Liver (tissue), 9 donors: ENCODE data around the gene ZNF80. TPM values are rescaled to one million over a fixed set of nuclear protein-coding genes. Genes with fewer than 3 reads are reported as not detected.

ENCODE experiments used
- DNase-seq: peaks from one replicate; pipeline ENCODE4 v3.0.0-alpha.2; 2017; ENCODE audit warnings: low spot score
- H3K27ac ChIP-seq, 2 donors: one replicate each; pipeline ENCODE4 v1.7.0; 2013; ENCODE audit warnings: inconsistent platforms in 2 of 2, low read length in 2 of 2, control low read depth in 1 of 2, low read depth in 1 of 2, mild to moderate bottlenecking in 1 of 2
- H3K27me3 ChIP-seq, 4 donors: one replicate each; pipeline versions ENCODE4 v1.6.1 to v1.7.0; 2013; ENCODE audit warnings: low read length in 3 of 4, inconsistent platforms in 1 of 4, mild to moderate bottlenecking in 1 of 4, moderate library complexity in 1 of 4; ENCODE audit not compliant: control insufficient read depth in 4 of 4, insufficient read depth in 4 of 4
- H3K36me3 ChIP-seq, 4 donors: one replicate each; pipeline versions ENCODE4 v1.6.1 to v1.7.0; 2013; ENCODE audit warnings: low read length in 3 of 4, mild to moderate bottlenecking in 3 of 4, low read depth in 1 of 4, moderate library complexity in 1 of 4; ENCODE audit not compliant: control insufficient read depth in 4 of 4, insufficient read depth in 3 of 4
- H3K4me1 ChIP-seq, 4 donors: one replicate each; pipeline versions ENCODE4 v1.6.1 to v1.7.0; 2013; ENCODE audit warnings: low read length in 3 of 4, mild to moderate bottlenecking in 3 of 4, moderate library complexity in 1 of 4; ENCODE audit not compliant: control insufficient read depth in 4 of 4, insufficient read depth in 4 of 4
- H3K4me3 ChIP-seq, 3 donors: one replicate each; pipeline versions ENCODE4 v1.6.1 to v1.7.0; 2013; ENCODE audit warnings: low read length in 3 of 3, control low read depth in 1 of 3, low read depth in 1 of 3, mild to moderate bottlenecking in 1 of 3
- H3K9ac ChIP-seq, 2 donors: one replicate each; pipeline ENCODE4 v1.7.0; 2013; ENCODE audit warnings: low read length in 2 of 2, mild to moderate bottlenecking in 2 of 2, moderate library complexity in 2 of 2, control low read depth in 1 of 2, low read depth in 1 of 2
- H3K9me3 ChIP-seq, 4 donors: one replicate each; pipeline versions ENCODE4 v1.6.1 to v1.7.0; 2013; ENCODE audit warnings: low read length in 3 of 4; ENCODE audit not compliant: control insufficient read depth in 4 of 4
- EGR1 ChIP-seq, 2 donors: IDR thresholded peaks; 2 replicates each; pipeline ENCODE4 v1.6.1; 2016 to 2018; ENCODE audit warnings: antibody characterized with exemption in 2 of 2, low read depth in 2 of 2
- FOXA1 ChIP-seq: IDR thresholded peaks from 2 replicates; pipeline ENCODE4 v1.6.1; 2016; ENCODE audit warnings: antibody characterized with exemption
- FOXA2 ChIP-seq: IDR thresholded peaks from 2 replicates; pipeline ENCODE4 v1.6.1; 2016; ENCODE audit warnings: antibody characterized with exemption
- HNF4A ChIP-seq, 2 donors: conservative IDR thresholded peaks; 2 replicates each; pipeline ENCODE4 v1.6.1; 2016; ENCODE audit warnings: antibody characterized with exemption in 2 of 2, mild to moderate bottlenecking in 2 of 2
- HNF4G ChIP-seq: IDR thresholded peaks from 2 replicates; pipeline ENCODE4 v1.6.1; 2016; ENCODE audit warnings: antibody characterized with exemption
- JUND ChIP-seq, 2 donors: IDR thresholded peaks; 2 replicates each; pipeline ENCODE4 v1.6.1; 2016; ENCODE audit warnings: antibody characterized with exemption in 2 of 2
- RAD21 ChIP-seq, 2 donors: IDR thresholded peaks; 2 replicates each; pipeline ENCODE4 v1.6.1; 2016; ENCODE audit warnings: antibody characterized with exemption in 2 of 2, mild to moderate bottlenecking in 2 of 2
- RXRA ChIP-seq, 2 donors: IDR thresholded peaks; 2 replicates each; pipeline ENCODE4 v1.6.1; 2017 to 2018; ENCODE audit warnings: antibody characterized with exemption in 2 of 2, mild to moderate bottlenecking in 1 of 2
- SP1 ChIP-seq: IDR thresholded peaks from 2 replicates; pipeline ENCODE4 v1.6.1; 2018; ENCODE audit warnings: antibody characterized with exemption, mild to moderate bottlenecking
- TAF1 ChIP-seq: conservative IDR thresholded peaks from 2 replicates; pipeline ENCODE4 v1.6.1; 2016; ENCODE audit warnings: antibody characterized with exemption, mild to moderate bottlenecking
- YY1 ChIP-seq: IDR thresholded peaks from 2 replicates; pipeline ENCODE4 v1.6.1; 2016; ENCODE audit warnings: antibody characterized with exemption, mild to moderate bottlenecking
- WGBS: extraction: QIAGEN DNeasy Blood & Tissue Kit; methylation state at CpG from one replicate; pipeline ENCODE4 v1.1.7; 2013; 5-methylcytosine and 5-hydroxymethylcytosine counted together
- polyA plus RNA-seq, 2 donors: library from polyadenylated mRNA; stranded (reverse) in 1 of 2; unstranded in 1 of 2; fragments of 200-250 nt in 1 of 2; fragments of >200 nt in 1 of 2; fragmentation: Nextera tagmentation in 1 of 2; extraction: Ambion mirVana in 1 of 2; gene quantifications; one replicate each; pipeline versions ENCODE4 v1.2.1 to v1.2.3, GENCODE V29; 2013 to 2015
- total RNA-seq, 2 donors: library from RNA; depleted of rRNA; stranded (reverse); fragments of >200 nt; gene quantifications; one replicate each; pipeline ENCODE4 v1.2.3, GENCODE V29; 2014
- TF ChIP-seq, protein P1 (sequence below): IDR thresholded peaks from 2 replicates; pipeline ENCODE4 v1.6.1; 2016; ENCODE audit warnings: antibody characterized with exemption, mild to moderate bottlenecking
- TF ChIP-seq, protein P2 (sequence below): IDR thresholded peaks from 2 replicates; pipeline ENCODE4 v1.6.1; 2016; ENCODE audit warnings: antibody characterized with exemption
- TF ChIP-seq, protein P3 (sequence below): fragments of 150-350 bp; IDR thresholded peaks from 2 replicates; pipeline ENCODE4 v1.5.1; 2017; ENCODE audit warnings: improper control_type of control experiment, low read depth, low read length; ENCODE audit not compliant: missing input control
- TF ChIP-seq, protein P4 (sequence below): IDR thresholded peaks from 2 replicates; pipeline ENCODE4 v1.6.1; 2016; ENCODE audit warnings: antibody characterized with exemption
- donor health status: healthy.
- donor health status: healthy.
- donor health status: healthy.
- donor health status: healthy.
- donor health status: healthy.

ZNF80 gene
- total and polyA plus RNA-seq, 4 donors = 0.06 TPM; not detected in 3

DNA sequence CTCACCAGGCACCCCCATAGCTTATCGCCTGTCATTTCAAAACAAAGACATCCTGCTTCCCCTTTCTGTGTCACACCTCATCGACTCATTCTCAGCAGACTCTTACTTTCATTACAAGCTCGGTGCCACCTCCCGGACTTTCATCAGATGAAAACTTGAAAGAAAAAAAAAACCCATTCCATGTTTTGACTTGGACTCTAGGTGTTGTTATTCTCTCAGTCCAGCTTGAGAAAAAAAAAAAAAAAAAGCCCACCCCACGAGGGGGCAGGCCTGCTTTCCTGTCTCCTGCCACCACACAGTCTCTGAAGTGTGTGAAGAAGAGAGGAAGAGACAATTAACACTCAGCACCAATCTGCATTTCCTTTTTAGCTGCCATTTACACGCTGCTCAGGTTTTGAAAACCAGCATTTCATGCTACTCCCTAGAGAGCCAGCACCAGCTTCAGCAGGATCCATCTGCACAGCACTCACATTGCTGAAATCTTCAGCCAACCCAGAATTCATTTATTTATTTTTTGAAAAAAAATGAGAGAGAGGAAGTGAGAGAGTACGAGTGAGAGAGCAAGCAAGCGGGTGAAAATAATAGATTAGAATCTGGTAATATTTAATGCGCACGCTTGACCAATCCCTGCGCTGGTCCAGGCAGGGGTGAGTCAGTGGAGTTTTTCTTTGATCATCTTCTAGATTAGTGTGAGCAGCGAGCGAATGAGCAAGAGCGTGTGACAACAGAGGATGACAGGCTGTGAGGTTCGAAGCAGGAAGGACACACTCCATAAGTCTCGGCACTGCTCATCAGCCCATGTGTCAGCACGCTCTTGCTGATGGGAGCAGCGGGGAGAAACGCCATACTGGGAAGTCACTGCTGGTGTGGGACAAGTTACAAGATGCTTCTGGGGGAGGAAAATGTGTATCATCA, 23.5 kb downstream of the ZNF80 start:
- Histone ChIP-seq H3K9ac (peak overlapping the region in 1 of 2 donors; percentile 43), H3K9me3 (no peaks in the 10 kb centered on the region), H3K4me1 (no peaks in the 10 kb centered on the region), H3K4me3 (no peak overlapping the region), H3K36me3 (no peaks in the 10 kb centered on the region), H3K27ac (peak overlapping the region; percentile 39 to 46), H3K27me3 (no peaks in the 10 kb centered on the region)
- TF ChIP-seq YY1 (no peak), RAD21 (IDR thresholded peaks at IDR 0.05) (peak in 1 of 2 donors; percentile 15)
- DNase-seq = no peak
- WGBS = 27% methylated on average over 19 of the region's 19 CpGs

DNA sequence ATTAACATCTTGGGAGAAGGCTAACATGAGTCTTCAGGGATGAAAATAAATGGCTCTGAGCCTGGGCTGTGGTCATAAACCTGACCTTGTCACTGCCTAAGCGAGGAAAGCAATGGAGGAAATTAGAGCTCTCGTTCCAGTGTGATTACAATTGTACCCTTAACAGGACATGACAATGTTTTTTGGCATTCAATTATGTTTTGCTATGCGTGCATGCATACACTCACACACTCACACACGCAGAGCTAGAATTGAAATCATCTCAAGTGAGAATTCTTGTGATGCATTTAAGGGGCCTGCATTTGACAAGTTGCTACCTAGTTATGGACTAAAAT, 24.1 kb downstream of the ZNF80 start:
- H3K27ac ChIP-seq = no peak overlapping the region
- H3K4me1 ChIP-seq = no peaks in the 10 kb centered on the region
- H3K9ac ChIP-seq = no peak overlapping the region
- TF ChIP-seq FOXA2 (no peak), HNF4A (conservative IDR thresholded peaks at IDR 0.05) (no peak), JUND (IDR thresholded peaks at IDR 0.05) (no peak), SP1 (no peak), YY1 (no peak), FOXA1 (no peak), EGR1 (IDR thresholded peaks at IDR 0.05; ENCODE audit: low read depth in 2 of 2) (no peak), RXRA (IDR thresholded peaks at IDR 0.05) (no peak)
- TF ChIP-seq, protein P1, sequence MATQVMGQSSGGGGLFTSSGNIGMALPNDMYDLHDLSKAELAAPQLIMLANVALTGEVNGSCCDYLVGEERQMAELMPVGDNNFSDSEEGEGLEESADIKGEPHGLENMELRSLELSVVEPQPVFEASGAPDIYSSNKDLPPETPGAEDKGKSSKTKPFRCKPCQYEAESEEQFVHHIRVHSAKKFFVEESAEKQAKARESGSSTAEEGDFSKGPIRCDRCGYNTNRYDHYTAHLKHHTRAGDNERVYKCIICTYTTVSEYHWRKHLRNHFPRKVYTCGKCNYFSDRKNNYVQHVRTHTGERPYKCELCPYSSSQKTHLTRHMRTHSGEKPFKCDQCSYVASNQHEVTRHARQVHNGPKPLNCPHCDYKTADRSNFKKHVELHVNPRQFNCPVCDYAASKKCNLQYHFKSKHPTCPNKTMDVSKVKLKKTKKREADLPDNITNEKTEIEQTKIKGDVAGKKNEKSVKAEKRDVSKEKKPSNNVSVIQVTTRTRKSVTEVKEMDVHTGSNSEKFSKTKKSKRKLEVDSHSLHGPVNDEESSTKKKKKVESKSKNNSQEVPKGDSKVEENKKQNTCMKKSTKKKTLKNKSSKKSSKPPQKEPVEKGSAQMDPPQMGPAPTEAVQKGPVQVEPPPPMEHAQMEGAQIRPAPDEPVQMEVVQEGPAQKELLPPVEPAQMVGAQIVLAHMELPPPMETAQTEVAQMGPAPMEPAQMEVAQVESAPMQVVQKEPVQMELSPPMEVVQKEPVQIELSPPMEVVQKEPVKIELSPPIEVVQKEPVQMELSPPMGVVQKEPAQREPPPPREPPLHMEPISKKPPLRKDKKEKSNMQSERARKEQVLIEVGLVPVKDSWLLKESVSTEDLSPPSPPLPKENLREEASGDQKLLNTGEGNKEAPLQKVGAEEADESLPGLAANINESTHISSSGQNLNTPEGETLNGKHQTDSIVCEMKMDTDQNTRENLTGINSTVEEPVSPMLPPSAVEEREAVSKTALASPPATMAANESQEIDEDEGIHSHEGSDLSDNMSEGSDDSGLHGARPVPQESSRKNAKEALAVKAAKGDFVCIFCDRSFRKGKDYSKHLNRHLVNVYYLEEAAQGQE = no peak
- TF ChIP-seq, protein P2, sequence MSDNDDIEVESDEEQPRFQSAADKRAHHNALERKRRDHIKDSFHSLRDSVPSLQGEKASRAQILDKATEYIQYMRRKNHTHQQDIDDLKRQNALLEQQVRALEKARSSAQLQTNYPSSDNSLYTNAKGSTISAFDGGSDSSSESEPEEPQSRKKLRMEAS = no peak
- no peak overlapping the region for H3K4me3 ChIP-seq
- no peaks in the 10 kb centered on the region for H3K36me3 ChIP-seq
- WGBS = 35% methylated on average over 4 of the region's 4 CpGs
- no peaks in the 10 kb centered on the region for H3K9me3 ChIP-seq
- no peak for DNase-seq
- H3K27me3 ChIP-seq = no peaks in the 10 kb centered on the region

DNA sequence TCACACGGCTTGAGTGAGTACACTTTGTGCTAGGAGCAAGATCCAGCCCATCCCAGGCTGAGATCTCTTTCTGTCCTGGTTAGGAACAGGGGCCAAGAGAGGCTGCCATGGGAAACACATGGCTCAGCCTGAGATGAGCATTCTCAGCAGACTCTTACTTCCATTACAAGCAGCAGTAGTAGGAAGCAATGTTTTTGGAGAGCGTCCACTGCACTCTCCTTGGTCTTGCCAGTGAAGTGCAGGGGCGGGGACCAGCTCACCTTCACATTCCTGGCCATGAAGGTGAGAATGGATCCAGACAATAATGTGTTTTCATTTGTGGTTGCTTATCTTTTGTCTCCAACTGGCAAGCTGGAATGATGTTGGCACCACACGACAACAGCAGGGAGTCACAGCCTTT, 24.7 kb downstream of the ZNF80 start:
- Histone ChIP-seq H3K4me1 (no peaks in the 10 kb centered on the region), H3K27me3 (no peaks in the 10 kb centered on the region), H3K36me3 (no peaks in the 10 kb centered on the region), H3K9me3 (no peaks in the 10 kb centered on the region), H3K27ac (no peak overlapping the region), H3K9ac (no peak overlapping the region), H3K4me3 (no peak overlapping the region)
- 71% methylated on average over 4 of the region's 4 CpGs for WGBS
- no peak for DNase-seq
- TF ChIP-seq YY1 = no peak
- TF ChIP-seq HNF4A (conservative IDR thresholded peaks at IDR 0.05) = no peak
- TF ChIP-seq, protein P3, sequence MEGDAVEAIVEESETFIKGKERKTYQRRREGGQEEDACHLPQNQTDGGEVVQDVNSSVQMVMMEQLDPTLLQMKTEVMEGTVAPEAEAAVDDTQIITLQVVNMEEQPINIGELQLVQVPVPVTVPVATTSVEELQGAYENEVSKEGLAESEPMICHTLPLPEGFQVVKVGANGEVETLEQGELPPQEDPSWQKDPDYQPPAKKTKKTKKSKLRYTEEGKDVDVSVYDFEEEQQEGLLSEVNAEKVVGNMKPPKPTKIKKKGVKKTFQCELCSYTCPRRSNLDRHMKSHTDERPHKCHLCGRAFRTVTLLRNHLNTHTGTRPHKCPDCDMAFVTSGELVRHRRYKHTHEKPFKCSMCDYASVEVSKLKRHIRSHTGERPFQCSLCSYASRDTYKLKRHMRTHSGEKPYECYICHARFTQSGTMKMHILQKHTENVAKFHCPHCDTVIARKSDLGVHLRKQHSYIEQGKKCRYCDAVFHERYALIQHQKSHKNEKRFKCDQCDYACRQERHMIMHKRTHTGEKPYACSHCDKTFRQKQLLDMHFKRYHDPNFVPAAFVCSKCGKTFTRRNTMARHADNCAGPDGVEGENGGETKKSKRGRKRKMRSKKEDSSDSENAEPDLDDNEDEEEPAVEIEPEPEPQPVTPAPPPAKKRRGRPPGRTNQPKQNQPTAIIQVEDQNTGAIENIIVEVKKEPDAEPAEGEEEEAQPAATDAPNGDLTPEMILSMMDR = no peak
- TF ChIP-seq RAD21 (IDR thresholded peaks at IDR 0.05) = no peak
- no peak for TF ChIP-seq JUND (IDR thresholded peaks at IDR 0.05)
- no peak for TF ChIP-seq EGR1 (IDR thresholded peaks at IDR 0.05; ENCODE audit: low read depth in 2 of 2)
- TF ChIP-seq FOXA2 = no peak
- no peak for TF ChIP-seq TAF1
- TF ChIP-seq HNF4G = no peak
- TF ChIP-seq RXRA (IDR thresholded peaks at IDR 0.05) = no peak
- TF ChIP-seq, protein P4, sequence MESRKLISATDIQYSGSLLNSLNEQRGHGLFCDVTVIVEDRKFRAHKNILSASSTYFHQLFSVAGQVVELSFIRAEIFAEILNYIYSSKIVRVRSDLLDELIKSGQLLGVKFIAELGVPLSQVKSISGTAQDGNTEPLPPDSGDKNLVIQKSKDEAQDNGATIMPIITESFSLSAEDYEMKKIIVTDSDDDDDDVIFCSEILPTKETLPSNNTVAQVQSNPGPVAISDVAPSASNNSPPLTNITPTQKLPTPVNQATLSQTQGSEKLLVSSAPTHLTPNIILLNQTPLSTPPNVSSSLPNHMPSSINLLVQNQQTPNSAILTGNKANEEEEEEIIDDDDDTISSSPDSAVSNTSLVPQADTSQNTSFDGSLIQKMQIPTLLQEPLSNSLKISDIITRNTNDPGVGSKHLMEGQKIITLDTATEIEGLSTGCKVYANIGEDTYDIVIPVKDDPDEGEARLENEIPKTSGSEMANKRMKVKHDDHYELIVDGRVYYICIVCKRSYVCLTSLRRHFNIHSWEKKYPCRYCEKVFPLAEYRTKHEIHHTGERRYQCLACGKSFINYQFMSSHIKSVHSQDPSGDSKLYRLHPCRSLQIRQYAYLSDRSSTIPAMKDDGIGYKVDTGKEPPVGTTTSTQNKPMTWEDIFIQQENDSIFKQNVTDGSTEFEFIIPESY = no peak
- TF ChIP-seq, protein P1 = no peak
- TF ChIP-seq SP1 = no peak
